Neuron (in vitro differentiated cells): ENCODE results near the gene SPINK6.

ENCODE experiments used
- H2AFZ ChIP-seq: one replicate; pipeline ENCODE4 v1.6.1; 2013; ENCODE audit warnings: low read depth, mild to moderate bottlenecking, inconsistent platforms, low read length, moderate library complexity
- H3K27me3 ChIP-seq: one replicate; pipeline ENCODE4 v1.6.1; 2013; ENCODE audit warnings: low read length; ENCODE audit not compliant: insufficient read depth
- H3K36me3 ChIP-seq: one replicate; pipeline ENCODE4 v1.6.1; 2013; ENCODE audit warnings: low read length; ENCODE audit not compliant: insufficient read depth
- H3K4me1 ChIP-seq: one replicate; pipeline ENCODE4 v1.6.1; 2013; ENCODE audit warnings: low read length; ENCODE audit not compliant: insufficient read depth
- H3K4me3 ChIP-seq: 2 replicates; pipeline ENCODE4 v1.5.1; 2013; ENCODE audit warnings: mild to moderate bottlenecking, low read length, moderate library complexity
- H3K9me3 ChIP-seq: one replicate; pipeline ENCODE4 v1.6.1; 2013; ENCODE audit warnings: low read length

Gene SPINK6

GRCh38 chr5:148202531-148203203 is at the start of gene SPINK6:
Gene SPINK6, plus strand, starts transcription at chr5:148203042. Its CDS starts 55 bp downstream, at chr5:148203097.
- no peak within 1 kb of the TSS for H3K4me3 ChIP-seq
- H3K27me3 ChIP-seq = peaks cover 2% of the 10 kb centered on the region
- no peaks in the 10 kb centered on the region for H3K36me3 ChIP-seq
- H2AFZ ChIP-seq = no peak within 1 kb of the TSS
- no peaks in the 10 kb centered on the region for H3K4me1 ChIP-seq
- H3K9me3 ChIP-seq = no peaks in the 10 kb centered on the region

- H3K9me3 ChIP-seq = no peaks in the 10 kb centered on the region
- no peaks in the 10 kb centered on the region for H3K27me3 ChIP-seq
- no peaks in the 10 kb centered on the region for H3K36me3 ChIP-seq
- no peaks in the 10 kb centered on the region for H3K4me1 ChIP-seq
- H2AFZ ChIP-seq = no peak overlapping the region
- H3K4me3 ChIP-seq = no peak overlapping the region
Observed at GRCh38 chr5:148156609-148157008, 46.2 kb upstream of the SPINK6 start.

DNA sequence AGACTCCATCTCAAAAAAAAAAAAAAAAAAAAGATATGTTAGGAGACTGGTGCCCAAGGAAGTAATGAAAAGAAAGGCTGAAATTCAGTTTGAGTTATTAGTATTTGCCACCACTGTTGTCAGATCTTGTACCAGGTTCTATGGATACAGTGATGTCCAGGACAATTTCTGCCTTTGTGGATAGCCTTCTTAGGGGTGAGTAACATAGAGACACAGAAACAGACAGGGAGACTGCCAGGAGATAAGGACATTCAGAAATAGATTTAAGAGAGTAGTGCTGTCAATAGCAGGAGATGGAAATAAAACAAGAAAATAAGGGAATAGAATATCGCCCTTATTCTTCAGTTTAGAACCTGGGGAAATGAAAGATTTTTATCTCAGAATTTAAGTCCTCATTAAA is 40.8 kb upstream of the SPINK6 start:
- H3K36me3 ChIP-seq = no peaks in the 10 kb centered on the region
- H3K9me3 ChIP-seq = no peaks in the 10 kb centered on the region
- H3K27me3 ChIP-seq = peaks cover 2% of the 10 kb centered on the region
- no peaks in the 10 kb centered on the region for H3K4me1 ChIP-seq
- no peak overlapping the region for H3K4me3 ChIP-seq
- H2AFZ ChIP-seq = no peak overlapping the region

- Histone ChIP-seq H3K4me3 (no peak overlapping the region), H3K36me3 (no peaks in the 10 kb centered on the region), H3K4me1 (no peaks in the 10 kb centered on the region), H3K9me3 (no peaks in the 10 kb centered on the region), H3K27me3 (peaks cover 2% of the 10 kb centered on the region), H2AFZ (no peak overlapping the region)
Observed at GRCh38 chr5:148163345-148163744, 39.5 kb upstream of the SPINK6 start.

DNA sequence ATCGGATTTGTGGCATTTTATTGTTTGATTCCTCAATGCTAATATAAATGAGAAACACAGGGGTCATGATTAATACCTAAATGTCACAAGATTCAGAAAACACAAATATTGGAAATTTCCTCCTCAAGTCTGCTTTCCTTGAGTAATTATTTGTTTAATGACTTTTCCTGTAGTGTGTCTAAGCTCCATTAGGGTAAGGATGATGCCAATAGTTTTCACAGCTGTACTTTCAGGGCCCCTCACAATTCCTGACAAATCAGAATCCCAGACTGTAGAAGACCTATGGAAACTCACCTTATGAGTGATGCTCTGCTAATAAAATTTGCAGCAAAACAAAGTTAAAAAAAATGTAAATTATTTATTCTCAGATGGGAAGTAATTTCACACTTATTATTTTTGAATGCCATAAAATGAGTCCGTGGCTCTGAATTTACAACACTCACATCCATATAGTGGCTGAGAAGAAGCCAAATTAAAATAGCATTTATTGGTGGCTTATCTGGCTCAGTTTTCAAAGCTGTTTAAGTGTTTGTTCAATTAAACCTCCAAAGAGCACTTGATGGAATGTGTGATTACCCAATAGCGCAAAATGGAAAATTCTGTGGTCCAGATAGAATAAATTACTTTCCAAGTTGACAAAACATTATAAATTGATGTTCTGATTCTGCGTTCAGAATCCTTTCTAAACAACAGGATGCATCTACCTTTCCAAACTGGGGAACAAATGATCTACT is 36.1 kb upstream of the SPINK6 start:
- Histone ChIP-seq H2AFZ (no peak overlapping the region), H3K4me1 (no peaks in the 10 kb centered on the region), H3K9me3 (no peaks in the 10 kb centered on the region), H3K4me3 (no peak overlapping the region), H3K36me3 (no peaks in the 10 kb centered on the region), H3K27me3 (peaks cover 5% of the 10 kb centered on the region)

DNA sequence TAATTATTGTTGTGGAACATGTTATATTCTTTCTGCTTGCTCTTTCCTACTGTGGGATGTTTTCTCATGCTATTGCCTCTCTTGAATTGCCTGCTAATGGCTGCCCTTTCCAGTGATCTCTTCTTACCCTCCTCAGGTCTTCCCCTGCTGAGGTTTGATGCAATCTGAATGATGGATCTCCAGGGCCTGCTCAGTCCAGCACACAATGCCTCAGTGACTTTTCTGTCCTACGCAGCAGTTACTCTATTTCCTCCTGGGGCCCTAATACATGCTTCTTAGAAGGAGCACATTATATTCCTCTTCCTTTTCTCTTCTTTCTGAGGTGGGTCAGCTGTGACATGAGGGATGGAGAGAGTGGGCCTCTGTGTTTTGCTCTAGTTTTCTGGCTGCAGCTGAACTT is 34.6 kb upstream of the SPINK6 start, which contains the start of gene SPINK14:
TSS of gene SPINK14 (plus strand) at position 301 of the 400 bp plus-strand sequence. CDS start 1,187 bp downstream, outside the sequence.
- Histone ChIP-seq H3K36me3 (no peaks in the 10 kb centered on the region), H3K27me3 (peaks cover 5% of the 10 kb centered on the region), H3K4me1 (no peaks in the 10 kb centered on the region), H3K4me3 (no peak within 1 kb of the TSS), H3K9me3 (no peaks in the 10 kb centered on the region), H2AFZ (no peak within 1 kb of the TSS)

DNA sequence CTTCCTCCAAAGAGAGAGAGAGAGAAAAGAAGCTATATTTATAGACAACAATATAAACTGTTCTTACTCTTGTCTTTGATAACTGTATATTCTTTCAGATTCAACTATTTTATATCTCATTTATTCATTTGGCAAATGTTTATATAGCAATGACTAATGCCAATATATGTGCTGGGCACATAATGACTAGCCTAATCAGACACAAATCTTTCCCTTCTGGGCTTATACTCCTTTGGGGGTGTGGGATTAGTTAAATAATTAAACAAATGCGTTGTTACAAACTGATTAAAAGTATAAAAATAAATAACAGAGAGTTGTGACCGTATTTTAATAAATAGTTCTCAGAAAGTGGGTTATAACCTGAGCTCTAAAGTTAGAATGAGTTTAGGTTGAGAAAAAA is 30.5 kb upstream of the SPINK6 start:
- Histone ChIP-seq H3K4me3 (no peak overlapping the region), H3K27me3 (peaks cover 3% of the 10 kb centered on the region), H3K36me3 (no peaks in the 10 kb centered on the region), H2AFZ (no peak overlapping the region), H3K9me3 (no peaks in the 10 kb centered on the region), H3K4me1 (no peaks in the 10 kb centered on the region)

DNA sequence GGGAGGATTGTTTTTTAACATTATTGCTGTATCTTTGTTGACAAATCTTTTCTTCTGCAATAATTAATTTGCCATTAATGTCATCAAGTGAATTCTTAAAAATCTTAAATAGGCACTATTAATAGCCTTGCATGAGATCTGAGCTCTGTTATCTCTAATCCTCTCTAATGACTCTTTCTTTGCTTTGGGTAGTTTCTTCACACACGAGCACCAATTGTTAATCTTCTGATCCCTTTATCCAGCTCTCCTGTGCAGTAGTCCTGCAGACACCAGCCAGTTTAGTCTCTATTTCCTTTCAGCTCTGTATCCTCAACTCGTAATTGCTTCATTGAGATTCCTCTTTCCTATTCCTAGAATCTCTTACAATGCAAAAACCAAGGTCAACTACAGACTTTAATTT is 26.4 kb upstream of the SPINK6 start:
- Histone ChIP-seq H3K4me1 (no peaks in the 10 kb centered on the region), H3K4me3 (no peak overlapping the region), H3K27me3 (no peaks in the 10 kb centered on the region), H3K36me3 (no peaks in the 10 kb centered on the region), H2AFZ (no peak overlapping the region), H3K9me3 (no peaks in the 10 kb centered on the region)

DNA sequence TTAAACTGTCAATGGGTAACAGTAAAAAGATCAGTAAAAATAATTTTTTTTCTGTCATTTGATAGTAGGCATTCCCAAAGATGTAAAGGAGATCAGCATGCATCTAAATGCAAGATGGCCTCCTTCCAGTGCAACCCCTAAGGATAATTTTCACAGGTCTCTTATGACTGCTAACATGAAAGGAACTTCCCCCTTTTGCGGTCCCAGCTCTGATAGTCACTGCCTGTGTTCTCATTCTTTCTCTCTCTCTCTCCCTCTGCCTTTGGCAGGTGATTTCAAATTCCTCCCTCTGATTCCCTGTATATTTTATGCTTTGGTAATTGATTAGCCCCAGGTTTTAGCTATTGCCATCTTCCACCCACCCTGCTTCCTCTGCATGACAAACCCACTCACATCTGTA is 25.6 kb upstream of the SPINK6 start:
- no peaks in the 10 kb centered on the region for H3K4me1 ChIP-seq
- H3K9me3 ChIP-seq = no peaks in the 10 kb centered on the region
- H2AFZ ChIP-seq = no peak overlapping the region
- H3K36me3 ChIP-seq = no peaks in the 10 kb centered on the region
- no peaks in the 10 kb centered on the region for H3K27me3 ChIP-seq
- H3K4me3 ChIP-seq = no peak overlapping the region

DNA sequence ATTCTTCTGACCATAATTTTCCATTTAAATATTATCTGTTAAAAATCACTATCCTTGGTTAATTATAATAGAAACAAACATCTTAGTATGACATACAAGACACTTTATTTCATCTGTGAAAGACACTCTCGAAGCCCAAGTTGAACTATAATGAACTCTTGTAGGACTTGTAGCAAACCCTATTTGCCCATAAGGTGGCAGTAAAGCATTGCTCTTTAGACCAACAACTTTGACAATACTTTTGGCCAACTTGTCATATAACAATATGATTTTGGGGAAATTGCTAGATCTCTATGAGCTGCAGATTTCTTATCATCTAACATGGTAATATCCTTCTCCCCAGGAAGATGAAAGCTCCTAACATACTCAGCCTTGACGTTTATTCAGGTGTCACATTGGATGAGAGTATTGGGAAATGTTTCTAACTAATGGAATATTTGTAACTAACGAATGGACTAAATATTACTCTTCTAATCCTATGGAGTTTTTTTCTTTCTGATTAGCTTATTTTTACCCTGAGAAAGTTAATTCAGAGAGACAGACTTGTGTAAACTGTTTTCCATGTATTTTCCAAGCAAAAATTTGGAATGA is 23.5 kb upstream of the SPINK6 start:
- no peak overlapping the region for H3K4me3 ChIP-seq

GRCh38 chr5:148186248-148187003 is 16.4 kb upstream of the SPINK6 start:
- Histone ChIP-seq H3K9me3 (no peaks in the 10 kb centered on the region), H2AFZ (no peak overlapping the region), H3K4me3 (no peak overlapping the region), H3K36me3 (no peaks in the 10 kb centered on the region), H3K27me3 (no peaks in the 10 kb centered on the region), H3K4me1 (no peaks in the 10 kb centered on the region)

More for the DNA sequence above, 23.5 kb upstream of the SPINK6 start:
- no peaks in the 10 kb centered on the region for H3K4me1 ChIP-seq
- no peak overlapping the region for H2AFZ ChIP-seq
- H3K27me3 ChIP-seq = no peaks in the 10 kb centered on the region
- H3K36me3 ChIP-seq = no peaks in the 10 kb centered on the region
- H3K9me3 ChIP-seq = no peaks in the 10 kb centered on the region

GRCh38 chr5:148191010-148191409 is 11.8 kb upstream of the SPINK6 start:
- Histone ChIP-seq H3K9me3 (no peaks in the 10 kb centered on the region), H3K4me3 (no peak overlapping the region), H3K4me1 (no peaks in the 10 kb centered on the region), H2AFZ (no peak overlapping the region), H3K36me3 (no peaks in the 10 kb centered on the region), H3K27me3 (no peaks in the 10 kb centered on the region)

DNA sequence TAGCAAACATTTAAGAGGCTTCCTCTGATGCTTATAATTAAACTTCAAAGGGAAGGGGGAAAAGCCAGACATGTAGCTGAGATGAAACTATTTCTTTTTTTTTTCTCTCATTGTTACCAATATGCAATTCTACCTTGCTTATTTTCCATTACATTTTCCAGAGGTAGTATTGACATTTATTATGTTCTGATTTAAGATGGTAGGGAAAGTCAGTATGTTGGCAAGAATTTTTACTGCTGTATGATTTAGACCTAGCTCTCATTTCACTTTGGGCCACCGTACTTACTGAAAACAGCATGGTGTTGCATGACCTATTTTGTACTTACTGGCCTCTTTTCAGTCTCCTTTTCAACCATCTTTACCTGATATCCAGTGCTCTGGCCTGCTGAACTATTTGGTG is 9.6 kb upstream of the SPINK6 start:
- Histone ChIP-seq H3K9me3 (no peaks in the 10 kb centered on the region), H2AFZ (no peak overlapping the region), H3K36me3 (no peaks in the 10 kb centered on the region), H3K4me1 (no peaks in the 10 kb centered on the region), H3K27me3 (no peaks in the 10 kb centered on the region), H3K4me3 (no peak overlapping the region)
